Neural cell (in vitro differentiated cells): ENCODE data around the gene ALK.

ENCODE experiments used
- EP300 ChIP-seq: fragments of 450-650 bp; conservative IDR thresholded peaks from 2 replicates; pipeline ENCODE4 v1.6.1; 2014; ENCODE audit warnings: antibody characterized with exemption, mild to moderate bottlenecking, moderate library complexity; ENCODE audit not compliant: poor library complexity, severe bottlenecking
- EZH2 ChIP-seq: fragments of 200-600, 300-800 bp; shearing (Covaris generic), sonication (generic); IDR thresholded peaks from 2 replicates; pipeline ENCODE4 v1.6.1; 2014; ENCODE audit warnings: antibody characterized with exemption, low read length, borderline replicate concordance, mild to moderate bottlenecking; ENCODE audit not compliant: insufficient read depth, poor library complexity, severe bottlenecking
- MXI1 ChIP-seq: fragments of 450-650 bp; conservative IDR thresholded peaks from 2 replicates; pipeline ENCODE4 v1.6.1; 2014; ENCODE audit warnings: antibody characterized with exemption, mild to moderate bottlenecking; ENCODE audit not compliant: poor library complexity, severe bottlenecking
- POLR2AphosphoS5 ChIP-seq: IDR thresholded peaks from 2 replicates; pipeline ENCODE4 v1.6.1; 2012
- RAD21 ChIP-seq: fragments of 450-650 bp; conservative IDR thresholded peaks from 2 replicates; pipeline ENCODE4 v1.6.1; 2014; ENCODE audit warnings: antibody characterized with exemption, mild to moderate bottlenecking, moderate library complexity
- SMC3 ChIP-seq: fragments of 450-650 bp; conservative IDR thresholded peaks from 2 replicates; pipeline ENCODE4 v1.6.1; 2014; ENCODE audit warnings: antibody characterized with exemption, mild to moderate bottlenecking, moderate library complexity; ENCODE audit not compliant: poor library complexity
- TAF1 ChIP-seq: IDR thresholded peaks from 2 replicates; pipeline ENCODE4 v1.6.1; 2012; ENCODE audit warnings: low read depth
- TF ChIP-seq, protein P1 (sequence below): fragments of 450-650 bp; IDR thresholded peaks from 2 replicates; pipeline ENCODE4 v1.5.1; 2014; ENCODE audit warnings: antibody characterized with exemption, mild to moderate bottlenecking, moderate library complexity; ENCODE audit not compliant: poor library complexity, severe bottlenecking
- TF ChIP-seq, protein P2 (sequence below): IDR thresholded peaks from 2 replicates; pipeline ENCODE4 v1.6.1; 2012; ENCODE audit warnings: borderline replicate concordance

DNA sequence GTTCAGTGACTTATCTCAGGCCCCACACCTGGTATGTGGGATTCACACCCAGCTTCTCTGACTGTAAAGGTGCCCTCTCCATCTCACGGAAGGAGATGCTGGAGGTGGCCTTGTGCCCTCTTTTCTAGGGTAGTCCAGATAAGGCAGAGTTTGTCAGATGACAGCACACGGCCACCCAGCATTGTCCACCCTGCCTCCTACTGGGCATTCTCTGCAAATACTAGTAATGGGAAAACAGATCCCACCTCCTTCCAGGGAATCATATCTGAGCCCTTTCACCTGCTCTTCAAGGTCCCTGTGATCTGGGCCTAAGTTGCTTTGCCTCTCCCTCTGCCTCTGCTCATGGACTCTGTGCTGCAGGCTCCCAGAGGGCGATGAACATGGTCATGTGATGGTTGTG, 591.5 kb downstream of the ALK start:
- no peak for TF ChIP-seq EP300
- TF ChIP-seq, protein P1, sequence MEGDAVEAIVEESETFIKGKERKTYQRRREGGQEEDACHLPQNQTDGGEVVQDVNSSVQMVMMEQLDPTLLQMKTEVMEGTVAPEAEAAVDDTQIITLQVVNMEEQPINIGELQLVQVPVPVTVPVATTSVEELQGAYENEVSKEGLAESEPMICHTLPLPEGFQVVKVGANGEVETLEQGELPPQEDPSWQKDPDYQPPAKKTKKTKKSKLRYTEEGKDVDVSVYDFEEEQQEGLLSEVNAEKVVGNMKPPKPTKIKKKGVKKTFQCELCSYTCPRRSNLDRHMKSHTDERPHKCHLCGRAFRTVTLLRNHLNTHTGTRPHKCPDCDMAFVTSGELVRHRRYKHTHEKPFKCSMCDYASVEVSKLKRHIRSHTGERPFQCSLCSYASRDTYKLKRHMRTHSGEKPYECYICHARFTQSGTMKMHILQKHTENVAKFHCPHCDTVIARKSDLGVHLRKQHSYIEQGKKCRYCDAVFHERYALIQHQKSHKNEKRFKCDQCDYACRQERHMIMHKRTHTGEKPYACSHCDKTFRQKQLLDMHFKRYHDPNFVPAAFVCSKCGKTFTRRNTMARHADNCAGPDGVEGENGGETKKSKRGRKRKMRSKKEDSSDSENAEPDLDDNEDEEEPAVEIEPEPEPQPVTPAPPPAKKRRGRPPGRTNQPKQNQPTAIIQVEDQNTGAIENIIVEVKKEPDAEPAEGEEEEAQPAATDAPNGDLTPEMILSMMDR = no peak
- TF ChIP-seq MXI1 = no peak
- no peak for TF ChIP-seq EZH2
- no peak for TF ChIP-seq POLR2AphosphoS5
- no peak for TF ChIP-seq RAD21
- no peak for TF ChIP-seq SMC3
- no peak for TF ChIP-seq TAF1
- TF ChIP-seq, protein P2, sequence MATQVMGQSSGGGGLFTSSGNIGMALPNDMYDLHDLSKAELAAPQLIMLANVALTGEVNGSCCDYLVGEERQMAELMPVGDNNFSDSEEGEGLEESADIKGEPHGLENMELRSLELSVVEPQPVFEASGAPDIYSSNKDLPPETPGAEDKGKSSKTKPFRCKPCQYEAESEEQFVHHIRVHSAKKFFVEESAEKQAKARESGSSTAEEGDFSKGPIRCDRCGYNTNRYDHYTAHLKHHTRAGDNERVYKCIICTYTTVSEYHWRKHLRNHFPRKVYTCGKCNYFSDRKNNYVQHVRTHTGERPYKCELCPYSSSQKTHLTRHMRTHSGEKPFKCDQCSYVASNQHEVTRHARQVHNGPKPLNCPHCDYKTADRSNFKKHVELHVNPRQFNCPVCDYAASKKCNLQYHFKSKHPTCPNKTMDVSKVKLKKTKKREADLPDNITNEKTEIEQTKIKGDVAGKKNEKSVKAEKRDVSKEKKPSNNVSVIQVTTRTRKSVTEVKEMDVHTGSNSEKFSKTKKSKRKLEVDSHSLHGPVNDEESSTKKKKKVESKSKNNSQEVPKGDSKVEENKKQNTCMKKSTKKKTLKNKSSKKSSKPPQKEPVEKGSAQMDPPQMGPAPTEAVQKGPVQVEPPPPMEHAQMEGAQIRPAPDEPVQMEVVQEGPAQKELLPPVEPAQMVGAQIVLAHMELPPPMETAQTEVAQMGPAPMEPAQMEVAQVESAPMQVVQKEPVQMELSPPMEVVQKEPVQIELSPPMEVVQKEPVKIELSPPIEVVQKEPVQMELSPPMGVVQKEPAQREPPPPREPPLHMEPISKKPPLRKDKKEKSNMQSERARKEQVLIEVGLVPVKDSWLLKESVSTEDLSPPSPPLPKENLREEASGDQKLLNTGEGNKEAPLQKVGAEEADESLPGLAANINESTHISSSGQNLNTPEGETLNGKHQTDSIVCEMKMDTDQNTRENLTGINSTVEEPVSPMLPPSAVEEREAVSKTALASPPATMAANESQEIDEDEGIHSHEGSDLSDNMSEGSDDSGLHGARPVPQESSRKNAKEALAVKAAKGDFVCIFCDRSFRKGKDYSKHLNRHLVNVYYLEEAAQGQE = no peak
